Measurements from ENCODE around the gene MICAL3. TPM values are rescaled to one million over a fixed set of nuclear protein-coding genes. Genes with fewer than 3 reads are reported as not detected.

The MICAL3 gene
- polyA plus RNA-seq, 1 donor from 2014 or later, result 28.1 TPM

DNA sequence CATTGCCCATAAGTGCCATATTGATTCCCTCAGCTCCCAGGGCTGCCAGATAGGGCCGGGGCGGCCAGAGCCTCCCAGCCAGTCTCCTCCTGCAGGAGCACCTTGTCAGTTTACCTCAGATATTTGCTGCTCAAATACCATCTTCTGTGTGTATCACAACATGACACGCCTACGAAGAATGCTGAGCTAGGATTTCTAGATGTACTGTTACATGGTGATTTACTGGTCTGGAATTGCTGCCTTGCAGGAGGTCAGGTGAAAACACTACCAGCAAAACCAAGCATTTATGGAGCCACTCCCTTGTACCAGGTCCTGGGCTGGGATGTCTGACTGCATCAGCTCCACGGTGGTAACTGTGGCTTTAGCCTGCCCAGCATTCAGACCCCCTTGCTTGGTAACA is 11.8 kb downstream of the MICAL3 start:
- Histone ChIP-seq H3K9ac (ENCODE audit: low read length) (no peak overlapping the region), H3K27ac (ENCODE audit: low read length) (no peak overlapping the region), H3K36me3 (ENCODE audit: insufficient read depth, low read length) (no peaks in the 10 kb centered on the region), H3K9me3 (ENCODE audit: low read length) (no peaks in the 10 kb centered on the region), H3K9me2 (ENCODE audit: insufficient read depth, low read length) (no peaks in the 10 kb centered on the region), H3K4me2 (ENCODE audit: low read length) (no peak overlapping the region), H4K20me1 (ENCODE audit: insufficient read depth) (no peaks in the 10 kb centered on the region), H3F3A (ENCODE audit: insufficient read depth, low read length, poor library complexity, severe bottlenecking) (no peaks in the 10 kb centered on the region), H3K79me2 (replicated peaks; ENCODE audit: insufficient read depth, low read length) (no peaks in the 10 kb centered on the region), H2AFZ (ENCODE audit: low read depth, low read length) (no peak overlapping the region), H3K27me3 (ENCODE audit: insufficient read depth, low read depth, low read length) (no peaks in the 10 kb centered on the region), H3K4me3 (ENCODE audit: low read length) (no peak overlapping the region)
- TF ChIP-seq TAF1 (IDR thresholded peaks at IDR 0.05; ENCODE audit: low read depth) (no peak), SMC3 (conservative IDR thresholded peaks at IDR 0.05; ENCODE audit: poor library complexity) (no peak), EP300 (conservative IDR thresholded peaks at IDR 0.05; ENCODE audit: poor library complexity, severe bottlenecking) (no peak)

DNA sequence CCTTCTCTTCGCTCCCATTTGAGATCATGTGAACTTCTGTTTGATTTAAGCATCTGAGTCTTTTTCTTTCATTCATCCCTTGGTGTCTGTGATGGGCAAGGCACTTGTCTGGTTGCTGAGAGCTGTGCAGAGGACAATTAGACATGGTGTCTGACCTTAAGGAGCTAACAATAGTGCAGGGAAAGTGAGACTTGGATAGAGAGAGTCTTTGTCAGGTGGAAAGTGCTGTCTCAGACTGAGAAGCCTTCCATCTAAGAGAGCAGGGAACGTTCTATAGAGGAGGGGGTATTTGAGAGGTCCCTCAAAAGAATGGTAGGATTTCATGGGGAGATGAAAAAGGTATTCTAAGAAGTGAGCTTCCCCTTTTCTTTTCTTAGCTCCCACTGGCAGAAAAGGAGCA is 14.1 kb downstream of the MICAL3 start:
- Histone ChIP-seq H3K4me3 (ENCODE audit: low read length) (no peak overlapping the region), H3F3A (ENCODE audit: insufficient read depth, low read length, poor library complexity, severe bottlenecking) (no peaks in the 10 kb centered on the region), H3K36me3 (ENCODE audit: insufficient read depth, low read length) (no peaks in the 10 kb centered on the region), H3K27ac (ENCODE audit: low read length) (no peak overlapping the region), H3K9me3 (ENCODE audit: low read length) (no peaks in the 10 kb centered on the region), H3K9me2 (ENCODE audit: insufficient read depth, low read length) (no peaks in the 10 kb centered on the region), H3K9ac (ENCODE audit: low read length) (no peak overlapping the region), H2AFZ (ENCODE audit: low read depth, low read length) (no peak overlapping the region), H3K27me3 (ENCODE audit: insufficient read depth, low read depth, low read length) (no peaks in the 10 kb centered on the region), H3K4me2 (ENCODE audit: low read length) (no peak overlapping the region), H4K20me1 (ENCODE audit: insufficient read depth) (peaks cover 5% of the 10 kb centered on the region), H3K79me2 (replicated peaks; ENCODE audit: insufficient read depth, low read length) (no peaks in the 10 kb centered on the region)
- no peak for TF ChIP-seq RAD21 (conservative IDR thresholded peaks at IDR 0.05)
- TF ChIP-seq SMC3 (conservative IDR thresholded peaks at IDR 0.05; ENCODE audit: poor library complexity), result no peak
- TF ChIP-seq, protein P1, sequence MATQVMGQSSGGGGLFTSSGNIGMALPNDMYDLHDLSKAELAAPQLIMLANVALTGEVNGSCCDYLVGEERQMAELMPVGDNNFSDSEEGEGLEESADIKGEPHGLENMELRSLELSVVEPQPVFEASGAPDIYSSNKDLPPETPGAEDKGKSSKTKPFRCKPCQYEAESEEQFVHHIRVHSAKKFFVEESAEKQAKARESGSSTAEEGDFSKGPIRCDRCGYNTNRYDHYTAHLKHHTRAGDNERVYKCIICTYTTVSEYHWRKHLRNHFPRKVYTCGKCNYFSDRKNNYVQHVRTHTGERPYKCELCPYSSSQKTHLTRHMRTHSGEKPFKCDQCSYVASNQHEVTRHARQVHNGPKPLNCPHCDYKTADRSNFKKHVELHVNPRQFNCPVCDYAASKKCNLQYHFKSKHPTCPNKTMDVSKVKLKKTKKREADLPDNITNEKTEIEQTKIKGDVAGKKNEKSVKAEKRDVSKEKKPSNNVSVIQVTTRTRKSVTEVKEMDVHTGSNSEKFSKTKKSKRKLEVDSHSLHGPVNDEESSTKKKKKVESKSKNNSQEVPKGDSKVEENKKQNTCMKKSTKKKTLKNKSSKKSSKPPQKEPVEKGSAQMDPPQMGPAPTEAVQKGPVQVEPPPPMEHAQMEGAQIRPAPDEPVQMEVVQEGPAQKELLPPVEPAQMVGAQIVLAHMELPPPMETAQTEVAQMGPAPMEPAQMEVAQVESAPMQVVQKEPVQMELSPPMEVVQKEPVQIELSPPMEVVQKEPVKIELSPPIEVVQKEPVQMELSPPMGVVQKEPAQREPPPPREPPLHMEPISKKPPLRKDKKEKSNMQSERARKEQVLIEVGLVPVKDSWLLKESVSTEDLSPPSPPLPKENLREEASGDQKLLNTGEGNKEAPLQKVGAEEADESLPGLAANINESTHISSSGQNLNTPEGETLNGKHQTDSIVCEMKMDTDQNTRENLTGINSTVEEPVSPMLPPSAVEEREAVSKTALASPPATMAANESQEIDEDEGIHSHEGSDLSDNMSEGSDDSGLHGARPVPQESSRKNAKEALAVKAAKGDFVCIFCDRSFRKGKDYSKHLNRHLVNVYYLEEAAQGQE (IDR thresholded peaks at IDR 0.05; ENCODE audit: borderline replicate concordance), result no peak
- TF ChIP-seq, protein P2, sequence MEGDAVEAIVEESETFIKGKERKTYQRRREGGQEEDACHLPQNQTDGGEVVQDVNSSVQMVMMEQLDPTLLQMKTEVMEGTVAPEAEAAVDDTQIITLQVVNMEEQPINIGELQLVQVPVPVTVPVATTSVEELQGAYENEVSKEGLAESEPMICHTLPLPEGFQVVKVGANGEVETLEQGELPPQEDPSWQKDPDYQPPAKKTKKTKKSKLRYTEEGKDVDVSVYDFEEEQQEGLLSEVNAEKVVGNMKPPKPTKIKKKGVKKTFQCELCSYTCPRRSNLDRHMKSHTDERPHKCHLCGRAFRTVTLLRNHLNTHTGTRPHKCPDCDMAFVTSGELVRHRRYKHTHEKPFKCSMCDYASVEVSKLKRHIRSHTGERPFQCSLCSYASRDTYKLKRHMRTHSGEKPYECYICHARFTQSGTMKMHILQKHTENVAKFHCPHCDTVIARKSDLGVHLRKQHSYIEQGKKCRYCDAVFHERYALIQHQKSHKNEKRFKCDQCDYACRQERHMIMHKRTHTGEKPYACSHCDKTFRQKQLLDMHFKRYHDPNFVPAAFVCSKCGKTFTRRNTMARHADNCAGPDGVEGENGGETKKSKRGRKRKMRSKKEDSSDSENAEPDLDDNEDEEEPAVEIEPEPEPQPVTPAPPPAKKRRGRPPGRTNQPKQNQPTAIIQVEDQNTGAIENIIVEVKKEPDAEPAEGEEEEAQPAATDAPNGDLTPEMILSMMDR (IDR thresholded peaks at IDR 0.05; ENCODE audit: poor library complexity, severe bottlenecking), result no peak
- no peak for TF ChIP-seq MXI1 (conservative IDR thresholded peaks at IDR 0.05; ENCODE audit: poor library complexity, severe bottlenecking)
- TF ChIP-seq EZH2 (IDR thresholded peaks at IDR 0.05; ENCODE audit: borderline replicate concordance, insufficient read depth, low read length, poor library complexity, severe bottlenecking), result no peak
- no peak for TF ChIP-seq POLR2AphosphoS5 (IDR thresholded peaks at IDR 0.05)
- no peak for TF ChIP-seq EP300 (conservative IDR thresholded peaks at IDR 0.05; ENCODE audit: poor library complexity, severe bottlenecking)
- no peak for TF ChIP-seq TAF1 (IDR thresholded peaks at IDR 0.05; ENCODE audit: low read depth)

DNA sequence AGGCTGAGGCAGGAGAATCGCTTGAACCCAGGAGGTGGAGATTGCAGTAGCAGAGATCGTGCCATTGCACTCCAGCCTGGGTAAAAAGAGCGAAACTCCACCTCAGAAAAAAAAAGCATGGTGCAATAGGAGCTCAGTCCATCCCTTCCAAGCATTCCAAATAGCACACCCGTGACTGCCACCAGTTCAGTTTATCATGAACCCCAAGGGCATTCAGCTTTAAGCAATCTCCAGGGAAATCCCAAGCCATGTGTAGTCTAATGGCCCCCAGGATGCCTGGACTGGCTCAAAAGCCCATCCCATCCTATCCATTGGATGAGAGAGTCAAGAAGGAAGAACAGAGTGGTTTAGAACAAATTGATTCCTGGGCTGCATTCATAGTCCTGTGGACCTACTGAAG is 16.2 kb downstream of the MICAL3 start:
- H2AFZ ChIP-seq (ENCODE audit: low read depth, low read length), result no peak overlapping the region
- H3K9me3 ChIP-seq (ENCODE audit: low read length), result no peaks in the 10 kb centered on the region
- no peaks in the 10 kb centered on the region for H3K36me3 ChIP-seq (ENCODE audit: insufficient read depth, low read length)
- no peaks in the 10 kb centered on the region for H3F3A ChIP-seq (ENCODE audit: insufficient read depth, low read length, poor library complexity, severe bottlenecking)
- no peak overlapping the region for H3K4me3 ChIP-seq (ENCODE audit: low read length)
- no peaks in the 10 kb centered on the region for H3K27me3 ChIP-seq (ENCODE audit: insufficient read depth, low read depth, low read length)
- TF ChIP-seq TAF1 (IDR thresholded peaks at IDR 0.05; ENCODE audit: low read depth) (no peak), SMC3 (conservative IDR thresholded peaks at IDR 0.05; ENCODE audit: poor library complexity) (no peak), EZH2 (IDR thresholded peaks at IDR 0.05; ENCODE audit: borderline replicate concordance, insufficient read depth, low read length, poor library complexity, severe bottlenecking) (no peak), EP300 (conservative IDR thresholded peaks at IDR 0.05; ENCODE audit: poor library complexity, severe bottlenecking) (no peak), RAD21 (conservative IDR thresholded peaks at IDR 0.05) (no peak), MXI1 (conservative IDR thresholded peaks at IDR 0.05; ENCODE audit: poor library complexity, severe bottlenecking) (no peak), POLR2AphosphoS5 (IDR thresholded peaks at IDR 0.05) (no peak)
- TF ChIP-seq, protein P1 (IDR thresholded peaks at IDR 0.05; ENCODE audit: borderline replicate concordance), result no peak
- TF ChIP-seq, protein P2 (IDR thresholded peaks at IDR 0.05; ENCODE audit: poor library complexity, severe bottlenecking), result no peak
- H4K20me1 ChIP-seq (ENCODE audit: insufficient read depth), result peaks cover 5% of the 10 kb centered on the region
- H3K9ac ChIP-seq (ENCODE audit: low read length), result no peak overlapping the region
- no peak overlapping the region for H3K4me2 ChIP-seq (ENCODE audit: low read length)
- no peaks in the 10 kb centered on the region for H3K9me2 ChIP-seq (ENCODE audit: insufficient read depth, low read length)
- no peak overlapping the region for H3K27ac ChIP-seq (ENCODE audit: low read length)
- H3K79me2 ChIP-seq (replicated peaks; ENCODE audit: insufficient read depth, low read length), result no peaks in the 10 kb centered on the region

Measured in neural cell (in vitro differentiated cells).